ENCODE data around the gene SUCO.
"Not testable (repeated sequence)": the region's sequence is repeated elsewhere in the genome, so short reads cannot be mapped to it uniquely, and the experiment has no call there.

SUCO gene

DNA sequence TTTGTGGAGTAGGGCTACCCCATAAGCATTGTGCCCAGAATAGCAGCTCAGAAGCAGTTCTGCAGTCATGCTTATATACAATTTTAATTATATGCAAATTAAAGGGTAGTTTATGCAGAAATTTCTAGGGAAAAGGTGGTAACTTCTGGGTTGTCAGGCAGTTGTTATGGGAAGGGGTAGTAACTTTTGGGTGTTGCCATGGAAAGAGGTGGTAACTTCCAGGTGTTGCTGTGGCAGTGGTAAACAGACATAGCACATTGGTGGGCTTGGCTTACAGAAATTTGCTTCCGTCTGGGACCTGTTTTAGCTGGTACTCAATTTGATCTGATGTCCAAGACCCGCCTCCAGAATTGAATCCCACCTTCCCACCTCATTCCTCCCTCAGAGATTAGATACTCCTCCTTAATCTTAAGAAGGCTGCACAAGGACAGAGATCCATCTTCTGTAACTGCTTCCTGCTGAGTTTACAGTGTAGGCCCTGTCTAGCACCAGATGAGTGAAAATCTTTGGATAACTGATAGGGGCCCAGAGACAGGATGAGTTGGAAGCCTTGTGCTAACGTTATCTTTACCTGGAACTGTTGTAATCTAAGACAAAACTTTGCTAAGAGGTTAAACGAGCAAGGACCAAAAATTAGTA is 26.7 kb downstream of the SUCO start:
- DNase-seq (ENCODE audit: low read depth in 2 of 2): no peak

DNA sequence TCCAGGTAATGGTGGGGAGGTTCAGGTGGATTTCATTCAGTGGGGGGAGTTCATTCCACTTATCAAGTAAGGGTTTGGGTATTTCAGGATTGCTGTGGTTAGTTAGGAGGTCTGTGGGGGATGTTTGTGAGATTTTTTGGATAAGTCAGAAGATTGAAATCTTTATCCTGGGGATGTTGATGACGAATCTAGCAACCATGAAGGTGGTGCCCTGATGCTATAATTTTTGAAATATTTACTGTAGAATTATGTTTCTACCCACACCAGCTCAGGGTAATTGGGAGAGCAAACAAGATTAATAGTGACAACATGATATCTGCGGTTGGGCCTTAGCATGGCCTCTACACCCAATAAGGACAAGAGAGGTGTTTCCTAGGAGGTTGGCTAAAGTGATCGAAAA is 28.3 kb downstream of the SUCO start:
- no peak for DNase-seq (ENCODE audit: low read depth in 2 of 2)

DNA sequence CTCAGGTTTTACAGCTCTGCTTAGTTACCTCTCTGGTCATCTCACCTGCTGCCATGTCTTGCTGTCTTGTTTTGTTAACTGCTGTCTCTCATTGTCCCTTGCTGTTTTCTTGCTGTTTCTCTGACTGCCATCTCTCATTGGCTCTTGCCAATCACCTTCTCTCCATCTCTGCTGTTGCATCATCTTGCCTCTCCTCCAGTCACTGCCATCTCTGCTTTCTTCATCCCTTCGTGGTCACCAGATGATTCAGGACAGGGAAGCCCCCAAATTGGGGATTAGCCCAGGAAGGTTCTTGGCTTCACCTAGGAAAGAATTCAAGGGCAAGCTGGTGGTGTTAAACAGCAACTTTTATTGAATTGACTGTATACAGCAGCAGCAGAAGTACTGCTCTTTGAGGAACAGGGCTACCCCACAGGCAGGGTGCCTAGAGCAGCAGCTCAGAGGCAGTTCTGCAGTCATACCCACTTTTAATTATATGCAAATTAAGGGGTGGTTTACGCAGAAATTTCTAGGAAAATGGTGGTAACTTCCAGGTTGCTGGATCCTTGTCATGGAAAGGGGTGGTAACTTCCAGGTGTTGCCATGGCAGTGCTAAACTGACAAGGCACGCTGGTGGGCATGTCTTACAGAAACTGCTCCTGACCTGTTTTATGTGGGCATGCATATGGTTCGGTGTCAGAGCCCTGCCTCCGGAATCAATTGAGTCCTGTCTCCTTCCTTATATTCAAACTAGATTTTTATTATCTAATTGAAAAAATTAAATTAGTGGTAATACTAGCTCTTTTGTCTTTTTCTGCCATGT is 33.4 kb downstream of the SUCO start:
- DNase-seq (ENCODE audit: low read depth in 2 of 2): no peak

DNA sequence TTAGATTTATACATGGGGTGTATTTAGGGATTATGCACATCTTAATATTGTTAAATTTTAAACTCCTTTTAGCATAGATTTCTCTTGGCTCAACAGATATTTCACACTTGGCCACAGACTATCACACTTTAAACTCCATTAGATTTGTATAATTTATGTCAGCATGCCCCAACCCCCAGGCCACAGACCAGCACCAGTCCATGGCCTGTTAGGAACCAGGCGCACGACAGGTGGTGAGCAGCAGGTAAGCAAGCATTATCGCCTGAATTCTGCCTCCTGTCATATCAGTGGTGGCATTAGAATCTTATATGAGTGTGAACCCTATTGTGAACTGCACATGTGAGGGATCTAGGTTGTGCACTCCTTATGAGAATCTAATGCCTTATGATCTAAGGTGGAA is 34.8 kb downstream of the SUCO start:
- DNase-seq (ENCODE audit: low read depth in 2 of 2): no peak

DNA sequence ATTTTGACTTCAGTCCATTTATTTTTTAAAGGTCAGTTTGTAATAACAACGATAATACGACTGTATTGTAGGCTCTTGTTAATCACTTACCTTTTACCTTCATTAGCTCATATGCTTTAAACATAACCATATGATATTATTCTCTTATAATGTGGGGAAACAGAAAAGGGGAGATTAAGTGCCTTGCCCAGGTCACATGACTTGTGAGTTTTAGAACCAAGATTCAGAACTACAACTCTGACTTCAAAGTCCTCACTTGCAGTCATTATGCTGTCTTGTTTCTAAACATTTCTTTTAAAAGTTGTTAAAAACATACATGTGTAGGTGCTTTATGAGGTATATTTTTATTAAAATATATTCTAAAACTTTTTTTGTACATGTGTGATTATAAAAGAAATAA is 41.1 kb downstream of the SUCO start:
- no peak for DNase-seq (ENCODE audit: low read depth in 2 of 2)

DNA sequence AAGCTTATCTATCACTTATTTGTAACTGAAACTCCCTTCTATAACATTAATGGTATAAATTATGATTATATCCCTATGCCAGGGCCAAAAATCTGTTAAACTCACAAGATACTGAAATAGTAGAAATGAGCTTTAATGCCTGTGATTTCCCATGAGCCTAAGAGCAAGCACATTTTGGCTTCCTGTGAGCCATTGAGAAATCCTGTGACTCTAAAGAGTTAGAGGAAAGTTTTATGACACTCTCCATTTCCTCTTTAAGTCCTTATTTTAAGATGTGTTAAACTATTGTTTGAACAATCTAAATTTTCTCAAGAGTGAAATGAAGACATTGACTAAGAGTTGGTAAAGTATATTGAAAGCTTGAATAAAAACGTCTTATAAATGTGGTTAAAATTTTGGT is 45.6 kb downstream of the SUCO start:
- no peak for DNase-seq (ENCODE audit: low read depth in 2 of 2)

DNA sequence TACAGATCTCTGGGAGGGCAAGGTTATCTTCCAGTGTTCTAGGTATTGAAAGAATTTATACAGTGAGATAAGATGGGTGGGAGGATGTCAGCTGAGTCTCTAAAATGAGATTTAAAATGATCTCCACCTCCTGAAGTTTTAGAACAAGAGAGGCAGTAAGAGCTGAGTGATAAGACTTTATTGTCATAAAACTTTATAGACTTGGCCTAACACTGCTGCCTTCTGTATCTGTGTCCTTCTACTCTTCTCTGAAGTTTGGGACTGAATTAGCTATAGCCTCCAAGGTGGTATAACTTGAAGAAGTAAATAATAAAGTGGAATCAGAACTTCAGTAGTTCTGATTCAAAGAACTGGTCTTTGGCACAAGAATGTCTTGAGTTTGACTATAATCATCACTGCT is 48.3 kb downstream of the SUCO start:
- DNase-seq (ENCODE audit: low read depth in 2 of 2): no peak

DNA sequence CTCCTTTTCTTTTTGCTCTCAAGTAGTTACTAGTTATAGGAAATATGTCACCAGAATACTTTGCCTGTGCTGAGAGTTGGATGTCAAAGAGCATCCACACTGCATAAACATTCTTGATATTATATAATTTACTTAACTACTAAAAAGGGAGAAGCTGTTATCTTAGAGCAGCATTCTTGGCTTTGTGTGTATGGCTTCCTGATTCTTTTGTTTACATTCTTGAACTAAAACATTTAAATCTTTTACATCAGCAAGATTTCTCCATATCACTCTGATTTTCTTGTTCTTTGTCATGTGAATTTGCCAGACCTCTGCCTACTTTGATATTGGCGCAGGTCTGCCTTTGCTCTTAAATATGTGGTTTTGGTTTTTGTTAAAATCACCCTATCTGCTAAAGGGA is 48.8 kb downstream of the SUCO start:
- no peak for DNase-seq (ENCODE audit: low read depth in 2 of 2)

DNA sequence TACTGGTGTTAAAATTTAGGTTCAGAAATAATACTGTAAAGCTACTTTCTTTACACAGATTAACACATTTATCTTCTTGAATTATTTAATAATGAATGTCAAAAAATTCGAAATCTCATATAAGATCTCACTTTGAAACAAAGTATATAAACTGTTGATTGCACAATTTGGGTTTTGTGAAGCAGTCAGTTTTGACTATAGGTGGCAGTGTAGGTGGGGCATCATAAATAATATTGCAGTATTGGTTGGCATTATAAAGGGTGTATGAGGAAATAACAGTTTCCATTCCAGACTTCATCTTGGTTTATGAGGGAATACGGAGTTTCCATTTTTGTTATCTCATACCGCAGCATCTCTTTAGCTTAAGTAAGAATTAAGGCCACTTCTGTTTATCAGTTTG is 49.9 kb downstream of the SUCO start:
- no peak for DNase-seq (ENCODE audit: low read depth in 2 of 2)

DNA sequence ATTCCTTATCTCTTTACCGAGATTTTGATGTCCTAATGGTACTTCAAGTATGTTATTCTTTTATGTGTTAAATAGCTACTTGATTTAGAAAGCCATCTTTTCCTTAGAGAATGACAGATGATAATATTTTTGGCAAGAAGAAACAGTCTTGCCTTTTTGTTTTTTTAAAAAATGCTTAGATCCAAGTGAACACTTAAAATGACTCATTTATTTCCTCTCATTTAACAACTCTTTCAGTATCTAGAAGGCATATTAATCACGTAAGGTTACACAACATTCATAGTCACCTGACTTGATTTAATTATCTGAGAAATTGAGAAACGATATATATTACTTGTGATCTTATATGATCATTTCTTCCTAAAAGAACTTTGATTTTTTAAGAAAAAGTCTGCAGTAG is 52.4 kb downstream of the SUCO start:
- DNase-seq (ENCODE audit: low read depth in 2 of 2): no peak

DNA sequence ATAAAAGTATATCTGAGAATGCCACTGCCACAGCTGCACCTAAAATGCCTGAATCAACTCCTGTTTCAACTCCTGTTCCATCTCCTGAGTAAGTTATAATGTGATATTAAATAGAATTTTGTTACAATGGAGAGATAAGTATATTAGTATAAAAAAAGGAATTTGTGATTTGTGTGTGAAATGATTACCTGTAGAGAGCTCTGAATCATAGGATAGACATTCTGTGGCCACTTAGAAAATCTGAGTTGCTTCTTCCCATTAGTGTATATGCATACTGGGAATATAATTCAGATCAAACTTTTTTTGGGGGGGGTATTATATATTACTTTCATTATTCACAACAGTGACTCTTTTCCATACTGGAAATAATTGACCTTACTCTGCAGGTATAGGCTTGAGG is 52.9 kb downstream of the SUCO start:
- DNase-seq (ENCODE audit: low read depth in 2 of 2): no peak

DNA sequence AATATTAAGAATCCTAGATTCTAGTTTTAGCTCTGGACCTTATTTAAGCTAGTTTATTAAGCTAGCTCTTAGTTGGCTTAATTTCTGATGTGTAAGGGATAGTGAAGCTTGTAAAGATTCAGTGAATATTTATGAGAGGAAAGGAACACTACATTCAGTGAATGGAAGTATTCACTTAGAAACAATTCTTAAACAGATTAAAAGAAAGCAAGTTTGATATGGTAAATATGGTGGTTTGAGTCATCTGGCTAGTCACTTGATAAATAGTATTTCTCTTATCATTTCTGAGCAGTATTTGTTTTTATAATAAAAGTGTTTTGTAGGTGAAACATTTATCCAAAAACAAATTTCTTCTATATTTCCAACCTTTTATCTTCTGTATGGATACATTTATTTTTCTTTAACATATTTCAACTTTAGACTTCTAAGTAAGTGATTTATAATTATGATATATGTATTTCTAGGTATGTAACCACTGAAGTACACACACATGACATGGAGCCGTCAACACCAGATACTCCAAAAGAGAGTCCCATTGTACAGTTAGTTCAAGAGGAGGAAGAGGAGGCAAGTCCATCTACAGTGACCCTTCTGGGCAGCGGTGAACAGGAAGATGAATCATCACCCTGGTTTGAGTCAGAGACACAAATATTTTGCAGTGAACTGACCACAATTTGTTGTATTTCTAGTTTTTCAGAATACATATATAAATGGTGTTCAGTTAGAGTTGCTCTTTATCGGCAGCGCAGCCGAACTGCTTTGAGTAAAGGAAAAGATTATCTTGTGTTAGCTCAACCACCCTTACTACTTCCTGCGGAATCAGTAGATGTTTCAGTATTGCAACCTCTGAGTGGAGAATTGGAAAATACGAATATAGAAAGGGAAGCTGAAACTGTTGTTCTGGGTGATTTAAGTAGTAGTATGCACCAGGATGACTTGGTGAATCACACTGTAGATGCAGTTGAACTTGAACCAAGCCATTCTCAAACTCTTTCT is 55.6 kb downstream of the SUCO start:
- no peak for DNase-seq (ENCODE audit: low read depth in 2 of 2)

DNA sequence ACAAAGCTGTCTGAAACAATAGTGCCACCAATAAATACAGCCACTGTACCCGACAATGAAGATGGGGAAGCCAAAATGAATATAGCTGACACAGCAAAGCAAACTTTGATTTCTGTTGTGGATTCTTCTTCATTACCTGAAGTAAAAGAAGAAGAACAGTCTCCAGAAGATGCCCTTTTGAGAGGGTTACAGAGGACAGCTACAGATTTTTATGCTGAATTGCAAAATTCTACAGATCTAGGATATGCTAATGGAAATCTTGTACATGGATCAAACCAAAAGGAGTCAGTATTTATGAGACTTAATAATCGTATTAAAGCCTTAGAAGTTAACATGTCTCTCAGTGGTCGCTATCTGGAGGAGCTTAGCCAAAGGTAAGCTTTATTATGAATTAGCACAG is 56.6 kb downstream of the SUCO start:
- DNase-seq (ENCODE audit: low read depth in 2 of 2): no peak

DNA sequence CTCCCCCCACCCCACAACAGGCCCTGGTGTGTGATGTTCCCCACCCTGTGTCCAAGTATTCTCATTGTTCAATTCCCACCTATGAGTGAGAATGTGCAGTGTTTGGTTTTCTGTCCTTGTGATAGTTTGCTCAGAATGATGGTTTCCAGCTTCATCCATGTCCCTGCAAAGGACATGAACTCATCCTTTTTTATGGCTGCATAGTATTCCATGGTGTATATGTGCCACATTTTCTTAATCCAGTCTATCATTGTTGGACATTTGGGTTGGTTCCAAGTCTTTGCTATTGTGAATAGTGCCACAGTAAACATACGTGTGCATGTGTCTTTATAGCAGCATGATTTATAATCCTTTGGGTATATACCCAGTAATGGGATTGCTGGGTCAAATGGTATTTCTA is 58.5 kb downstream of the SUCO start:
- DNase-seq (ENCODE audit: low read depth in 2 of 2): not testable (repeated sequence)

DNA sequence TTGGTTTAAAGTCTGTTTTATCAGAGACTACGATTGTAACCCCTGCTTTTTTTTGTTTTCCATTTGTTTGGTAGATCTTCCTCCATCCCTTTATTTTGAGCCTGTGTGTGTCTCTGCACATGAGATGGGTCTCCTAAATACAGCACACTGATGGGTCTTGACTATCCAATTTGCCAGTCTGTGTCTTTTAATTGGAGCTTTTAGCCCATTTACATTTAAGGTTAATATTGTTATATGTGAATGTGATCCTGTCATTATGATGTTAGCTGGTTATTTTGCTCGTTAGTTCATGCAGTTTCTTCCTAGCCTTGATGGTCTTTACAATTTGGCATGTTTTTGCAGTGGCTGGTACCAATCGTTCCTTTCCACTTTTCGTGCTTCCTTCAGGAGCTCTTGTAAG is 62.1 kb downstream of the SUCO start:
- not testable (repeated sequence) for DNase-seq (ENCODE audit: low read depth in 2 of 2)

DNA sequence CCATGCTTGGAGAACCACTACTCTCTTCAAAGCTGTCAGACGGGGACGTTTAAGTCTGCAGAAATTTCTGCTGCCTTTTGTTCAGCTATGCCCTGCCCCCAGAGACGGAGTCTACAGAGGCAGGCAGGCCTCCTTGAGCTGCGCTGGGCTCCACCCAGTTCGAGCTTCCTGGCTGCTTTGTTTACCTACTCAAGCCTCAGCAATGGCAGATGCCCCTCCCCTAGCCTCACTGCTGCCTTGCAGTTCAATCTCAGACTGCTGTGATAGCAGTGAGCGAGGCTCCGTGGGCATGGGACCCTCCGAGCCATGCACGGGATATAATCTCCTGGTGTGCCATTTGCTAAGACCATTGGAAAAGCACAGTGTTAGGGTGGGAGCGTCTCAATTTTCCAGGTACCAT is 63.8 kb downstream of the SUCO start:
- DNase-seq (ENCODE audit: low read depth in 2 of 2): not testable (repeated sequence)

DNA sequence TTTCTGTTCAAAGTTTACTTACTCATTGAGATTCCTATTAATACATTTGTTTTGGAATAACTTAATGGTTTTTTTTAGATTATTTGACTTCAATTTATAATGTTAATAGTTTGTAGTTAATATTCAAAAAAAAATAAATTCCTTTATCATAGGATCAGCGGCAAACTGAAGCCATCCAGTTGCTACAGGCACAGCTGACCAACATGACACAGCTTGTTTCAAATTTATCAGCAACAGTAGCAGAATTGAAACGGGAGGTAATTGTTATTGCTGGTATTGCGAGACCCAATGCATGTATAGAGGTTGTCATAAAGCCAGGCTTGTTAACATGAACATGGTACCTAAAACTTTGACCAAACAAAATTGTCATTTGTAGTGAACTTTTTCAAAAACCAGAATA is 67.0 kb downstream of the SUCO start:
- no peak for DNase-seq (ENCODE audit: low read depth in 2 of 2)

DNA sequence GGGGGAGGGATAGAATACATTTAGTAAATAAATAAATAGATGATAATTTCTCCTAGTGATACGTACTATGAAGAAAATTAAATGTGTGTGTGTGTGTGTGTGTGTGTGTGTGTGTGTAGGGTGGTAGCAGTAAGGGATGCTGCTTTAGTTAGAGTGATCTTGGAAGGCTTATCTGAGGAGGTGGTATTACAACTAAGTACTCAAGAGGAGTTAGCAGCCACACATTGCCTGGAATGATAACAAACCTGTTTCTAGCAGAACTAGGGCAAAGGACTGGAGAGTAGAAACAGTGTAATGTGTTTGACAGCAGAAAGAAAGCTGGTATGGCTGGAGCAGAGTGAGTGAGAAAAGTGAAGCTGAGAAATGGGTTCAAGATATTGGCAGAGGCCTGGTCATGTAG is 67.7 kb downstream of the SUCO start:
- DNase-seq (ENCODE audit: low read depth in 2 of 2): no peak

DNA sequence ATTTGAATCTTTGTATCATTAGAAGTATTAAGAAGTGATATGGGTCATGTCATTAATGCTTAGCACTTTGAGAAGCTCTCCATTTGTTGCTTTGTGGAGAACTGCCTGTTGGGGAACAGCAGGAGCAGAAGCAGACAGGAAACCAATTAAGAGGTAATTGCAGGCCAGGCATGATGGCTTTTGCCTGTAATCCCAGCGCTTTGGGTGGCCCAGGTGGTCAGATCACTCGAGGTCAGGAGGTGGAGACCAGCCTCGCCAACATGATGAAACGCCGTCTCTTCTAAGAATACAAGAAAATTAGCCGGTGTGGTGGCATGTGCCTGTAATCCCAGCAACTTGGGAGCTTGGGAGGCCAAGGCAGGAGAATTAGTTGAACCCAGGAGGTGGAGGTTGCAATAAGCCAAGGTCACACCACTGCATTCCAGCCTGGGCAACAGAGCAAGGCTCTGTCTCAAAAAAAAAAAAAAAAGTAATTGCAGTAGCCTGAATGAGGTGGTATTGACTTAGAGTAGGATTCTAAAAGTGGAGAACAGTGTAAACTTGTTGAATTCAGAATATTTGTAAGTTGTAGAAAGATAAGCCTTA is 68.2 kb downstream of the SUCO start:
- no peak for DNase-seq (ENCODE audit: low read depth in 2 of 2)

DNA sequence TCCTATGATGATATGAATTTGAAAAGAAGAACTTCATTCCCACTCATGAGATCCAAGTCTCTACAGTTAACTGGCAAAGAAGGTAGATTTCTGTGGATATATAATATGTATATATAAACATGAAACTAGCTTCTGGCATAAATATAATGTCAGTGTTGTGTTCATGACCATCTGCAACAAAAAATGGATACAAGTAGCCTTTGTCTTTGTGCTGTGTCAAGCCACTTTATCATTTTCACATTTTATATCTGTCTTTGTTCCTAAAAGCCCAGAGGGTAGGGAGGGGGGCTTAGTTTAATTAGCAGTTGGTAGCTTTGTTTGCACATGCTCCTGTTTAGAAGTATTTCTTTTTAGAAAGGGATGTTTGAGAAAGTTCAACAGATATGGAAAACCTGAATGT is 69.8 kb downstream of the SUCO start:
- DNase-seq (ENCODE audit: low read depth in 2 of 2): no peak

DNA sequence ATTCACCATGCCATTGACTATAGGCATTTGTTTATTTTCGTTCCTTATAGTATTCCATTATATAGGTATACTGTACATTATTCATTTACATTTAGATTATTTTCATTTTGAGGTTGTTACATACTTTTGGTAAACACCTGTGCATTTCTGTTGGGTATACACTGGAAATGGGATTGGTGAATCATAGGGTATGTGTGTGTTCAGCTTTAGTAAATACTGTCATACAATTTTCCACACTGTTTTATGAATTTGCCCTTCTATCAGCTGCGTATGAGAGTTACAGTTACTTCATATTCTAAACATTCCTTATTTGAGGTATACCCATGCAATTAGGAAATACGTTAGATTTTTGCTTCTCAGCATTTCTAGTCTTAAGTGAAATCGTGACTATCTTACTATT is 70.9 kb downstream of the SUCO start:
- no peak for DNase-seq (ENCODE audit: low read depth in 2 of 2)

DNA sequence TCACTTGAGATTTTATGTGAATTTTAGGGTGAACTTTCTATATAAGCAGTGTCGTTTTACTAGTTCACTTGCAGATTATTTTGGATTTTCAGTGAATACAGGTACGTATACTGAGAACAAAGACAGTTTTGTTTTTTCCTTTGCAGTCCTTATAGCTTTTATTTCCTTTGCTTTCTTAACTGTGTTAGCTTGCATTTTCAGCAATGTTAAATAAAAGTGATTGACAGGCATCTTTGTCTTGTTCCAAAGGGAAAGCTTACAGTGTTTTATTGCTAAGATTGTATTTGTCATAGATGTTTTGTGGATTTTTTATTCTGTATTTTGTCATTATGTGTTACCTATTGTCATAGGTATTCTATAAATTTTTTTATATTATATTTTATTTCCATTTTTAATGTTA is 72.7 kb downstream of the SUCO start:
- no peak for DNase-seq (ENCODE audit: low read depth in 2 of 2)
